CD4-positive, alpha-beta T cell (primary cell): ENCODE results near the gene ZNF638. TPM values are rescaled to one million over a fixed set of nuclear protein-coding genes. Genes with fewer than 3 reads are reported as not detected.

Source experiments
- ATAC-seq: fragments of 200-7000 bp; cut with Tn5 transposase; one replicate; pipeline ENCODE4 v1.10.0; 2022; ENCODE audit warnings: mild to moderate bottlenecking; ENCODE audit not compliant: poor library complexity
- CTCF ChIA-PET: fragments of 350-600 bp; sonication (Branson Sonifier 250); formaldehyde crosslinking; loops from one replicate; lab custom pipeline; 2021; ENCODE audit warnings: antibody characterized with exemption, inconsistent platforms; lab: Charles Lee
- POLR2A ChIA-PET: fragments of 350-600 bp; sonication (Branson Sonifier 250); formaldehyde crosslinking; loops from one replicate; lab custom pipeline; 2021; ENCODE audit warnings: antibody characterized with exemption, inconsistent platforms; lab: Charles Lee
- DNase-seq, 14 experiments: peaks; one replicate each; pipeline ENCODE4 v3.0.0-alpha.2; 2013 to 2020; ENCODE audit warnings: mixed read lengths in 2 of 14
- H3K27ac ChIP-seq, 2 donors: one replicate each; pipeline versions ENCODE4 v1.5.1 to v1.7.0; 2013; ENCODE audit warnings: low read length in 2 of 2, low read depth in 1 of 2, mild to moderate bottlenecking in 1 of 2
- H3K27me3 ChIP-seq, 2 experiments: 1 replicate in 1 of 2; 2 replicates in 1 of 2; pipeline versions ENCODE4 v1.6.1 to v1.7.0; 2013; ENCODE audit warnings: low read length in 2 of 2, control low read depth in 1 of 2, mild to moderate bottlenecking in 1 of 2, moderate library complexity in 1 of 2; ENCODE audit not compliant: insufficient read depth in 2 of 2, control insufficient read depth in 1 of 2
- H3K36me3 ChIP-seq: one replicate; pipeline ENCODE4 v1.6.1; 2013; ENCODE audit warnings: low read length, control low read depth; ENCODE audit not compliant: insufficient read depth
- H3K4me1 ChIP-seq: one replicate; pipeline ENCODE4 v1.6.1; 2013; ENCODE audit warnings: low read length, control low read depth; ENCODE audit not compliant: insufficient read depth
- H3K4me3 ChIP-seq: one replicate; pipeline ENCODE4 v1.5.1; 2013; ENCODE audit warnings: mild to moderate bottlenecking, low read length, moderate library complexity
- H3K9me3 ChIP-seq, 2 experiments: 1 replicate in 1 of 2; 2 replicates in 1 of 2; pipeline versions ENCODE4 v1.6.1 to v1.7.0; 2013; ENCODE audit warnings: low read length in 2 of 2, mild to moderate bottlenecking in 2 of 2, control low read depth in 1 of 2, moderate library complexity in 1 of 2; ENCODE audit not compliant: control insufficient read depth in 1 of 2, insufficient read depth in 1 of 2
- H3K27ac Mint-ChIP-seq: one replicate; pipeline ENCODE4 v1.8.0; 2020; ENCODE audit warnings: mixed read lengths
- H3K27me3 Mint-ChIP-seq: one replicate; pipeline ENCODE4 v1.8.0; 2021; ENCODE audit warnings: mixed read lengths
- H3K36me3 Mint-ChIP-seq: one replicate; pipeline ENCODE4 v1.8.0; 2021; ENCODE audit warnings: low read depth, mixed read lengths
- H3K4me1 Mint-ChIP-seq: one replicate; pipeline ENCODE4 v1.8.0; 2021; ENCODE audit warnings: low read depth, mixed read lengths
- H3K4me3 Mint-ChIP-seq: one replicate; pipeline ENCODE4 v1.8.0; 2020; ENCODE audit warnings: mild to moderate bottlenecking, mixed read lengths
- H3K9me3 Mint-ChIP-seq: one replicate; pipeline ENCODE4 v1.8.0; 2020; ENCODE audit warnings: mixed read lengths
- CTCF ChIP-seq: fragments of 200-600 bp; IDR thresholded peaks from one replicate; pipeline ENCODE4 v1.8.0; 2022; ENCODE audit warnings: antibody characterized with exemption, mild to moderate bottlenecking
- intact Hi-C, 2 experiments: fragments of 100-400 bp; cut with DNase I in 1 of 2; cut with micrococcal nuclease in 1 of 2; formaldehyde crosslinking; loops; one replicate each; pipeline versions ENCODE4 v1.15.1 to v1.9.0; 2023 to 2025; cut with DNase I, micrococcal nuclease
- total RNA-seq, 174 experiments: library from RNA in 2 of 174; stranded (reverse) in 2 of 174; gene quantifications; one replicate each; pipeline ENCODE4 v1.2.3 and lab custom pipeline; 2021 to 2026

Gene ZNF638
- total RNA-seq, 2 experiments from 2014 or later: 77.8 to 86.4 TPM

- no peak overlapping the region for H3K27ac ChIP-seq
- ChIA-PET POLR2A (interaction anchor here (2.0 to 2.3 kb wide), 2 partner anchors 32 to 211 kb away, joined by 16 to 18 read pairs; partner anchors contain the start of gene ZNF638), CTCF (interaction anchor here (0.7 to 3.8 kb wide), 14 partner anchors 10 to 1447 kb away, joined by 3 to 90 read pairs (median 3); partner anchors contain the start of gene ZNF638)
- no peaks in the 10 kb centered on the region for H3K4me1 ChIP-seq
- H3K4me3 Mint-ChIP-seq: no peak overlapping the region
- H3K9me3 Mint-ChIP-seq: no peaks in the 10 kb centered on the region
- no peaks in the 10 kb centered on the region for H3K4me1 Mint-ChIP-seq
- H3K36me3 ChIP-seq: no peaks in the 10 kb centered on the region
- no peak overlapping the region for H3K4me3 ChIP-seq
- H3K27me3 ChIP-seq: peaks cover 0 to 2% of the 10 kb centered on the region in 2 experiments
- H3K36me3 Mint-ChIP-seq: no peaks in the 10 kb centered on the region
- DNase-seq (peak in 3 of 14 experiments; percentile 34 to 66 (median 58)), ATAC-seq (no peak)
- intact Hi-C loops: loop anchor here (1.0 to 5.0 kb wide), 2 partner anchors 211 to 1448 kb away; no protein-coding TSS in a partner anchor
- TF ChIP-seq CTCF: peak; percentile 89
- peaks cover 11% of the 10 kb centered on the region for H3K27me3 Mint-ChIP-seq
- H3K9me3 ChIP-seq: no peaks in the 10 kb centered on the region
- no peak overlapping the region for H3K27ac Mint-ChIP-seq
Measured at GRCh38 chr2:71299507-71299906, 32.1 kb upstream of the ZNF638 start.

- no peaks in the 10 kb centered on the region for H3K4me1 Mint-ChIP-seq
- H3K4me3 Mint-ChIP-seq: no peak overlapping the region
- H3K36me3 Mint-ChIP-seq: no peaks in the 10 kb centered on the region
- DNase-seq (no peak), ATAC-seq (no peak)
- POLR2A ChIA-PET: interaction anchor here (1.7 kb wide), 1 partner anchor 28 kb away, joined by 4 read pairs; the partner anchor contains the start of gene ZNF638
- H3K9me3 Mint-ChIP-seq: no peaks in the 10 kb centered on the region
- H3K27me3 ChIP-seq: no peaks in the 10 kb centered on the region
- no peaks in the 10 kb centered on the region for H3K9me3 ChIP-seq
- H3K4me1 ChIP-seq: no peaks in the 10 kb centered on the region
- peaks cover 7% of the 10 kb centered on the region for H3K27me3 Mint-ChIP-seq
- no peak for TF ChIP-seq CTCF
- CTCF ChIA-PET: interaction anchor here (1.0 to 1.5 kb wide), 2 partner anchors 27 to 206 kb away, joined by 3 to 5 read pairs; no protein-coding TSS in a partner anchor
- H3K36me3 ChIP-seq: no peaks in the 10 kb centered on the region
- no peak overlapping the region for H3K4me3 ChIP-seq
- intact Hi-C loops: loop anchor here in 1 of 2 experiments (5.0 kb wide), 1 partner anchor 833 kb away; no protein-coding TSS in a partner anchor
- H3K27ac ChIP-seq: no peak overlapping the region
- no peak overlapping the region for H3K27ac Mint-ChIP-seq
Measured at GRCh38 chr2:71303849-71304248, 27.7 kb upstream of the ZNF638 start.

DNA sequence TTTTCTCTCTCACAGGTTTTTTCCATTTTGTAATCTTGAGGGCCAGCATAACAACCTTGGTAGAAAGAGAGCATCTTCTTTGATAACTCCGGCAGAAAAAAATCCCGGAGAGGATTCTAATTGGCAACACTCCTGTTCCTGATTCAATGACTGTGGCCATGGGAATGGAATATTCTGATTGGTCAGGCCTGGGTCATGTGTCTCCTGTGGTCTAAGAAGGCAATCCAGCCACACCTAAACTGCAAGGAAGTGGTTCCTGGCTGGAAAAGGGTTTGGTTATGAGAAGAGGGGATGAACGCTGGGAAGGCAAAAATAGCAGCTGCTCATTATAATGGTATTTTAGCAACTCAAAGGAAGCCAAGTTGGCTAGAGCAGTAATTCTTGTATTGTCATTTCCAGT, 24.8 kb upstream of the ZNF638 start:
- CTCF ChIA-PET: no interaction called here
- H3K9me3 ChIP-seq: no peaks in the 10 kb centered on the region
- no peaks in the 10 kb centered on the region for H3K4me1 ChIP-seq
- H3K27me3 ChIP-seq: no peaks in the 10 kb centered on the region
- Mint-ChIP-seq H3K9me3 (no peaks in the 10 kb centered on the region), H3K4me1 (no peaks in the 10 kb centered on the region), H3K36me3 (no peaks in the 10 kb centered on the region), H3K27me3 (peaks cover 7% of the 10 kb centered on the region), H3K27ac (no peak overlapping the region), H3K4me3 (no peak overlapping the region)
- H3K4me3 ChIP-seq: no peak overlapping the region
- no peak for ATAC-seq
- intact Hi-C loops: no loop called here
- no peak for DNase-seq
- POLR2A ChIA-PET: no interaction called here
- no peak for TF ChIP-seq CTCF
- H3K27ac ChIP-seq: no peak overlapping the region
- H3K36me3 ChIP-seq: no peaks in the 10 kb centered on the region
